HG03520 (cell line): ENCODE results near the gene ANKS1B.
"Not testable (repeated sequence)": the region's sequence is repeated elsewhere in the genome, so short reads cannot be mapped to it uniquely, and the experiment has no call there.

Experiments used
- ATAC-seq: cut with Tn5 transposase; IDR thresholded peaks from one replicate; pipeline ENCODE4 v1.9.1; 2021; ENCODE audit warnings: mild to moderate bottlenecking, moderate library complexity; ENCODE audit not compliant: unreplicated experiment

ANKS1B gene

DNA sequence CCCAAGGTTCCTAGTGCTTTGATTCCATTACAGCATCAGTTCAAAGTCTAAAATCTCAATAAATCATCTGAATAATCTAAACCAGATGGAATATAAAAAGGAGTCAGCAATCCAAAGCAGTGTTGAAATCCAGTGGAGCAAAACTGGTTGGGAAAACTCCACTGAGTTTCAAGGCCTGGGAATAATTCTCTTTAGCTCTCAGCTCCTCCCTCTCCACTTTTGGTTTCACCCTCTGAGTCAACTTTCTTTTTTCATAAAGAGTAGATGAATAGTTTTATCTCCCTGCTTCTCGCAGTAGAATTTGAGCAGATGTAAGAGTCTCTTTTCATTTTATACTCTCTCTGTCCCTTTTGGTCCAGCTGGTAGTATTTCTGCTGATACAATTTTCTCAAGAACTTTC lies 1001.1 kb downstream of the ANKS1B start:
- no peak for ATAC-seq

DNA sequence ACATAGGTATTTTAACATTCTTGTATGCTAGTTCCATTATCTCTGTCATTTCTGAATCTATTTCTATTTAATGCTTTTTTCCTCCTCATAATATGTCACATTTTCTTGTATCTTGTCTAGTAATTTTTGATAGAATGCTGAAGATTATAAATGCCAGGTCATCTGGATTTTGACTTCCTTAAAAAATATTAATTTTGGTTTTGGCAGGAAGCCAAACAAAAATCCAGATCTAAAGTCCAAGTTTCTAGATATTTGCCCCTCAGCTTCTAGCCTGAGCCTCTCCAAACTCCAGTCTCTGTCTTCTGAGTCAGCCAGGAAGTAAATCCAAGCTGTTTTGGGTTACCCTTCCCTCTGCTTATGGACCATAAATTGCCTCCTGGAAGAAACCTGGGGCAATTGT lies 1004.2 kb downstream of the ANKS1B start:
- no peak for ATAC-seq

DNA sequence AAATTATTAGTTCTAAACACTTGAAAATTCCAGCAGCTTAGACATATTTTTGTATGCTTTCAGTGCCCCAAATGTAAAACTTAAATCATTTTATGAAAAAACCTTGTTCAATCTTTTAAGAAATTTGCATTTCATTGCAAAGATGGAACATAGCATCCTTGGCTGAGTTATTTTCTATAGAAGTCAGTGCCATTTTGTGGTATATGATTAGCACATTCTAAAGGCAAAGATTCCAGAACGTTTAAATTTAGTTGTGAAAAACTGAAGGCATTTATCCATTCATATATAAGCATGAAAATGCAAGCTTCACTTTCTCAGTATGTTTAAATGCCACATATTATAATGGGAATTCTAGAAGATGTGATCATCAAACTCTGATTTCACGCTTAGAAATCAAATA lies 1007.5 kb downstream of the ANKS1B start:
- no peak for ATAC-seq

DNA sequence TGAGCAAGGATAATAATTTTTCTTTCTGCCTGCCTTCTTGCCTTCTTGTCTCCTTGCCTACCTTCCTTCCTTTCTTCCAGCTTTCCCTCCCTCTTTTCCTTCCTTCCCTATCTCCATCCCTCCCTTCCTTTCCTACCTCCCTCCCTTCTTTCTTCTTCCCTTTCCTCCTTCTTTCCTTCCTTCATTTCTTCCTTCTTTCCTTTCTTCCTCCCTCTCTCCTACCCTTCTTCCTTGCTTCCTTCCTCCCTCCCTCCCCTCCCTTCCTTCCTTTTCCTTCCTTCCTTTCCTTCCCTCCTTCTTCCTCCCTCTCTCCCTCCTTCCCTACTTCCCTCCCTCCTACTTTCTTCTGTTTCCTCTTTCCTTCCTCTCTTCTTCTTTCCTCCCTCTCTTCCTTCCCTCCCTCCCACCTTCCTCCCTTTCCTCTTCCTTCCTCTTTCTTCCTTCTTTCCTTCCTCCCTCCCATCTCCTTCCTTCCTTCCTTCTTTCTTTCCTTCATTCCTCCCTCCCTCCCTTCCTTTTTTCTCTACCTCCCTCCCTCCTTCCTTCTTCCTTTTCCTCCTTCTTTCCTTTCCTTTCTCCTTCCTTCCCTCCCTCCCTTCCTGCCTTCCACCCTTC lies 1009.9 kb downstream of the ANKS1B start:
- no peak for ATAC-seq

DNA sequence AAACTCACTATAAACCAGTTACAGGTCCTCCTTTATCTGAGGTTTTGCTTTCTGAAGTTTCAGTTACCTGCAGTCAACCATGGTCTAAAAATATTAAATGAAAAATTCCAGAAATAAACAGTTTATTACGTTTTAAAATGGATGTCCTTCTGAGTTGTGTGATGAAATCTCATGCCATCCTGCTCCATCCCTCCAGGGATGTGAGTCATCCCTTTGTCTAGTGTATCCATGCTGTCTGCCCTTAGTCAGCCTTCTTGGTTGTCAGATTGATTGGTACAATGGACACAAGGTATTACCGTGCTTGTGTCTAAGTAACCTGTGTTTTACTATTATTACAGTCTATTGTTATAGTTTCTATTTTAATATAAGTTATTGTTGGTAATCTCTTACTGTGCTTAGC lies 1011.3 kb downstream of the ANKS1B start:
- no peak for ATAC-seq

DNA sequence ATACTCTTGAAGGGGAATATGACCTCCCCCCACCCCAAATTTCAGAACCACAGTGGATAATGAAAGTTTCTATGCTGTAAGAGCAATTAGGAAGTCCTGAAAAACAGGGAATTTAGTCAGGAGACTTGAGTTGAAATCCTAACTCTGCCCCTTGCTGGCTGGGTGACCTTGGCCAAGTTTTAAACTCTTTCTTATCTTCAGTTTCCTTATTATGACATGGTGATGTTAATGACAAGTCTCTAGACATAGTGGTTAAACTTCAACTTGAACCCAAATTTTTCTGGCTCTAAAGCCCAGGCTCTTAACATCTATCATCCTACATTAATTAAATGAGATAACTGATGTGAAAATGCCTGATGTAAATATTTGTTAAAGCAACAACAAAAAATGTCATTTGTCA lies 1013.8 kb downstream of the ANKS1B start:
- no peak for ATAC-seq

DNA sequence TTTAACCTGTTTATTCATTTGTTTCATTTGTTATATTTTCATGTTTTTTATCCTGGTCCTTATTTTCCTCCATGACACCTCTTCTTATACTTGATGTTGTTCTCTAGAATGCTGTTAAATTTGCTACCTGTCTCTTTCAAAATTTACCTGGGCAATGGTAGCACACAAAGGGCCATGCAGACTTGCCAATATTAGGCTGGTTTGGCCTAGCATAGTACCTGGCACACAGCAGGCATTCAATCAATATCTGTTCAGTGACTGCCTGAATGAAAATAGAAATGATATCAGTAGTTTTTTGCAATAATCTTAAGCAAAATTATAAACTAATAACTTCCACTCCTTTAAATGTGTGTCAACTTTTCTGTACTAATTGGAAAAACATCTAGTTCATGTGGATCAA lies 1014.5 kb downstream of the ANKS1B start:
- no peak for ATAC-seq

DNA sequence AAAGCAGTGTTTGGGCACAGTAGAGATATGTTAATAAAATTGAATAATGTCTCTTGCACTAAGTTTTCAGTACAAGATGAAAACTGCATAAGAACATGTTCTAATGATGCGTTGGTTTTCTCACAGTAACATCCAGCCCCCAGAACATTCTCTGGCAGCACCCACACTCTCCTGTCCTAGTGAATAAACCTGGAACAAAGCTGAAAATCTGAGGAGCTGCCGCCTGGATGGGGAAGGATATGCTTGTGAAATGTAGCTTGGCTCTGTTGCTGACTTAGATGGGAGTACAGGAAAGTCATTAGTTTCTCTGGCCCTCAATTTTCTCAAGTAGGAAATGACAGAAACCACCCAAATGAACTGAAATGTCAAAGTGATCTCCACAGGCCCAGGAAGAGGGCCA lies 1015.8 kb downstream of the ANKS1B start:
- no peak for ATAC-seq

DNA sequence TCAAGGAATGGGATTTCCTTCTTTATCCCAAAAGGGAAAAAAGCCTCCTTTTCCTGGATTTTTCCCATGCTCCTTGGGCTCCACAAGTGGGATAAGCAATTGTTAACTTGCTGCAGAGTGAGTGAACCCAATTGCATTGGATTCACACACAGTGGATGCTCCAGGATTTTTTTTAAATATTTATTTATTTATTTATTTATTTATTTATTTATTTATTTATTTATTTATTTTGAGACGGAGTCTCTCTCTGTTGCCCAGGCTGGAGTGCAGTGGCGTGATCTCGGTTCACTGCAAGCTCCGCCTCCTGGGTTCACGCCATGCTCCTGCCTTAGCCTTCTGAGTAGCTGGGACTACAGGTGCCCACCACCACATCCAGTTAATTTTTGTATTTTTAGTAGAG lies 1027.6 kb downstream of the ANKS1B start:
- not testable (repeated sequence) for ATAC-seq

DNA sequence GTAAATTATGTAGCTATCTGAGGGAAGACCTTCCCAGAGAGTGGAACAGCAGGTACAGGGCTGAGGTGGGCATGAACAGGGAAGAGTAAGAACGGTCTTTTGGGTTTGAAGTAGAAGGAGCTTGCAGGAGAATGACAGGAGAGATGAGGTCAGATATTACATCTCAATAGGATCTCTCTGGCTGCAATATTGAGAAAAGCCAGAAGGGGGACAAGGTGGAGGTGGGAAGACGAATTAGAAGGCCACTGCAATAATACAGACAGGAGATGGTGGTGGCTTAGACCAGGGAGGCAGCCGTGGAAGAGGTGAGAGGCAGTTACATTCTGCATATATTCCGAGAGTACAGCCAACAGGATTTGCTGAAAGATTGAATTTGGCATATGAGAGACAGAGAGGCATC lies 1029.5 kb downstream of the ANKS1B start:
- peak; percentile 74 for ATAC-seq

DNA sequence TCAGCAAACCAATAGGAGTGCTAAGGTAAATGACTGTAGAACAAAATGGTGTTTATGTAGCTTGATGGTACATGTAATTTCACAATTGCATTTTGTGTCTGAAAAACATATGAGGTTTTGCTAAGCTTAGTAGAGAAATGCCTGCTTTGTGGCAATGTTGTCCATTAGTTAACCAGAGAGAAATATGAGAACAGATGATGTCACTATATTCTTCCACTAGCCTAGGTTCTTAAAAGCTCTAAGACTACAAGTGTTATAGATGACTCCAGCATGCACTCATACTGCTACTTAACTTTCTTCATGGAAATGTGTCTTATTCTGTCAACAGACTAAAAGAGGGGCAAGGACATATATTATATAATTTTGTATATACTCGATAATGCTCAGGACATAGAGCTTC lies 1030.2 kb downstream of the ANKS1B start:
- ATAC-seq = no peak

DNA sequence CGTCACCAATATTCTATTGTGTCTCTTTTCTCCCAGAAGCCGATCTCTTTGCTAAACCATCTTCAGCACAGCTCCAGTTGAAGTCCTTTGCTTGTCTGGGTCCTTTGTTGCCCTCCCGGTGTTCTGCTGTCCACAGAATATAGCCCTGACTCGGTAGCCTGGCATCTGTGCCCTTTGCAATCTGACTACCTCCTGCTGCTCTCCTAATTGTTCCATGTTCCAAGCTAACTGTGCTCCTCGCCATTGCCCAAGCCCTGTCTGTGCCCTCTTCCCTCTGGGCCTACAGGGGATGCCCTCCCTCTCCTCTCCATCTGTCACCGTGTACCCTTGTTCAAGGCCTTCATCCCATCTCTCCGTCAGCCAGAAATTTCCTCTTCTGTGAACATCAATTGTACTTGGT lies 1033.3 kb downstream of the ANKS1B start:
- ATAC-seq = no peak

DNA sequence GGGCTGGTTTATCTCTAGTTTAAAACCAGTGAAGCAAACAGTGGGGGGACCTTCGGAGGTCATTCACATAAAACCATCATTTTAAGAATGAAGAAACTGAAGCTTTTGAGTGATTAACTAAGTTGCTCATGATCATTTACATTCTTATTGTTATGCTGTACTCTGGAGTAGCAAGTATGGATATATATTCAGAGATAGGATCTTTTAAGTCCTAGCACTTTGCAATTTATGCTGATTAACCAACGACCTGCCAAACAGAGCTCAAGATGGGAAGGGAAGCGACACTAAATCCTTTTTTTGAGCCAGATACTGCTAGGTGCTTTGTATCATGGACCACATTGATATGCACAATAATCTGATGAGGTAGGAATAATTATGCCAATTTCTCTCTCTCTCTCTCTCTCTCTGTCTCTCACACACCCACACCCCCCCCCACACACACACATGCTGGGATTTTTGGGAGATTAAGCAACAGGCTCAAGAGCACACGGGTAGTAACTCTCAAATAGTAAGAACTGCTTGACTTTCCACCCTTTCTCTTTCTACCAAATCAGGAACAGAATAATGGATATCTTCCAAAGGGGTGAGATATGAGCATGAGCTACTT lies 1036.3 kb downstream of the ANKS1B start:
- no peak for ATAC-seq

DNA sequence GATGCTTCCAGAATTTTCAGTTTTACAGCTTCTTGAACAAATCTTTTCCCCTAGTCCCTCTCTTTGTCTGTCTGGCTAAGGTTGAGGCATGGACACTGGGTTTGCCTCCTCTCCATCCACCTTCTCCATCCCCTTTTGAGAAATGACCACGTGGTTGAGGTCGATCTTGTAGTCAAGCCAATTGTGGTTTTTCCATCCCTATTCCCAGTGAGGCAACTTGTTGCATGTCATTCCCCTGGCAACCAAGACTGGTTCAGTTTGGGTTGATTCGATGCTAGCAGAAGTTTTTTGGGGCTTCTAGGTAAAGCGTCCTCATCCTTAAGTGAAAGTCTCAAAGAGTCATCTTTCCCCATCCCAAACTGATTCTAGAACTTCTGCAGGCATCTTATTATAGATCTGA lies 1038.9 kb downstream of the ANKS1B start:
- ATAC-seq = no peak

DNA sequence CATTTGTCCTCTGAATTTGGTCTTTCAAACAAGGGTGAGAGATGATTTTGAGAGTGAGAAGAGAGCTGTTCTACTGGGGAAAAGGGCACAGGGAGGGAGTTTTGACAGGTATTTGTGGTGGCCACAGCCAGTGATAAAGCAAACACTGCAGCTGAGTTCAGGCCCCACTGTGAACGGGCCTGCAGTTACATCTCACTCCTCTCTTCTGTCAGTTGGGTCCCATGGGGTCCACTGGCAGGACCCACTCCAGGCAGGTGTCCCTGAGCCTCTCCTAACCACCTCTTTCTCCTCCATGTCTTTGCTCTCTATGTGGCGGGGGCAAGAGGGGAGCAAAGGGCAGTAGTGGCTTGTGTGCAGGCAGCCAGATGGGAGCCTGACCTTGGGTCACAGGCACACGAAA lies 1044.8 kb downstream of the ANKS1B start:
- ATAC-seq = no peak

DNA sequence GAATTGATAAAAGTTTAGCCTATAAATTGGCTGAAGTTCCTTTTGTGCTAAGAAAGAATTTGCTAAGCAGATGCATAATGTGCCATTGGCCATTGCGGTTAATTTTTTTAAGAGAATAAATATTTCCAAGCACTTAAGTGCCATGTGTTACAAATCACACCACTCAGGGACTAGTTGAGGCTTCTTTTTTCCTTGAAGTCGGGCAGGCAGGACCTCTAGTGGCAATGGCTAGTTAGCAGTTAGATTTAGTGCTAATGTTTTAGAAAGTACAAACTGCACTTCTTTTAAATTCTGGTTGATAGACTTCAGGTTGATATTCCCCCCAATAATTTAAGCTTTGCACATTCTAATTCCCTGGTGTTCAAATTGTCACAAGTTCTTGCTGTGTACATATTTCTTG lies 1045.4 kb downstream of the ANKS1B start:
- ATAC-seq = no peak

DNA sequence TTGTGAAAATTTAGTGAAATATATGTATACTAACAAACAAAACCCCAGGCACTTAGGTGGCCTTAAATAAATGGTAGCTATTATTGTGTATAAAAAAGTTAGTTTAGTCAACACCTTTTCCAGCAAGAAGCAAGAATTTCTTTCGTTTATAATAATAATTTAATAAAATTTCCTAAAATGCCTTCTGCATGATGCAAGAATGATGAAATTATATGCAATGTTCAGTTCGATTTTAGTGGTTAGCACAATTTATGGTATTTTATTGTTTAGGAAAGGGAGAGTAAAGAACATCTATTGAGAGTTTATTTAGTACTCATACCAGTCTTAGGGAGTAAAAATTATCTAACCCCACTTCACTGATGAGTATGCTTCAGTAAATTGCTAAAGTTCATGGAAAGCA lies 1048.9 kb downstream of the ANKS1B start:
- no peak for ATAC-seq

DNA sequence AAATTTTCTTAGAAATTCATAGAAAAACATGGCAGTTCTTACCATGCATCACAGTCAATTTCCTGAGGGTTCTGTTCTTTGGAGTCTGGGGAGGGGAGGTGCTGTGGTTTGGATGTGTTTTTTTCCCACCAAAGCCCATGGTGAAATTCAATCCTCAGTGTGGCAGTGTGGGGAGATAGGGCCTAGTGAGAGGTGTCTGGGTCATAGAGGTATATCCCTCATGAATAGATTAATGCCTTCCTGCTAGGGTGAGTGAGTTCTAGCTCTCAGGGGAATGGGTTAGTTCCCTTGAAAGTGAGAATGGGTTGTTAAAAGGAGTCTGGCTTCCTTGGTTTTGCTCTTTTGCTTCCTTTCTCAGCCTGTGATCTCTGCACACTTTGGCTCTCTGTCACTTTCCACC lies 1061.9 kb downstream of the ANKS1B start:
- no peak for ATAC-seq

DNA sequence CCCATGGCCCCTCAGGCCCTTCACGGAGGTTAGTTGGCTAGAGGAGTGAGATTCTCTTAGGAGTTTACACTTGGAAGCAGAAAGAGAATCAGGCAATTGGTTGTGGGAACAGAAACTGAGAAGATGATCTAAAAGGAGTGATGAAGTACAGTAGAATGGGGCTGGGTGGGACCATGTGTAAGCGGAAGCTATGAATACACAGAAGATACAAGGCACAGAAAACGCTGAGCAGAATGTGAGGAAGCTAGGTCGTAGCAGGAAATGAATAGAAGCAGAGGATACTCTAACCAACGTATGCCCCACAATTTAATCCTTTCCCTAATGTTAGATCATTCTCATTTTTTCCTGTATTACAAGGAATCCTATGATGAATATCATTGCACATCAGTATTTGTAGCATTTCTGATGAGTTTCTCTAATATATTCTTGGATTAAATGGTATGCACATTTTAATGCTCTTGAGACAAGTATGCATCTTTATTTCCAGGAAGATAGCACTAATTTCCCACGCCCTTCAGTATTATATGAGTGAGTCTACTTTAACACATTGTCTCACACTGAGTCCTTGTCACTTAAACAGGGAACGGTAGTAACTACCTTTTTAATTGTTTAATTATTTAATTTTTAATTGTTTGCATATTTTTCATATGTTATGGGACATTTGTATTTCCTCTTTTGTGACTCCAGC lies 1066.4 kb downstream of the ANKS1B start:
- no peak for ATAC-seq

DNA sequence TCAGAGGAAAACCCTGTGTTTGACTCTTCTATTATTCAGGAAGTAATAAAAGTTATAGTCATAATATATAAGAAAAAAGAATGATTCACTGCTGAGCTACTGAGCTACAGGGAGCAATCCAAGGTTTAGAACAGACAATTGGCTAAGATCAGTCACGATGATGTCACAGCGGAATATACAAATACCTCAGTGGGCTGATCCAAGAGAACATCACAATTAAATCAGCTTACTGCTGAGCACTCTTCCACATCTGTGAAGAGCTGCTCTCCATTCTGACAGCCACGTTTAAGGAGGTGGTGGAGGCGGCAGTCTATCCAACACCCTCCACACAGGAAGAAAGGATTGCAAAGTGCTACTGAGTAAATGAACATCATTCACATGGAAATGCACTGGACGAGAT lies 1068.6 kb downstream of the ANKS1B start:
- no peak for ATAC-seq

DNA sequence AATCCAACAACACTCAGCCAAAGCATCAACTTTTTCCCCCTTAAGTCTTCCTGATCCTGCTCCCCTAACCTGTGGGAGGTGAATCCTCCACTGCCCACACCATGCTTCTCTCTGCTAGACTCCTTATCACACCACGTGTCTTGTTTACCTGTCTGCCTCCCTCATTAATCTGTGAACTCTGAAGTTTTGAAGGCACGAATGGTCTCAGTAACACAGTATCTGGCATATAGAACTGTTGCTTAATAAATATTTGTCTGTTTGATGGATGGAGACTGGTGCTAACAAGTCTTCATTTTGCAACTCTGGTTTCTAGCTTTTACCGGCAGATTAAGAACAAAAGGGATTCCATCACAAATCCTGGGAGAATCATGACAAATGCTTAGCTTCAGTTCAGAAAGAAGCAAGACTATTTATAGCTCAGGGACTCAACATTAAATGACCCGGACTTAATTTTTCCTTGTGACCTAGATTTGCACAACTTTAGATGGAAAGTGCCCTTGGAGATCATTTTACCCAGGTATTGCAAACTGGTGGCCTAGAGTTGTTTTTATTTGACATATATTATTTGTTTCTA lies 1072.2 kb downstream of the ANKS1B start:
- ATAC-seq = no peak

DNA sequence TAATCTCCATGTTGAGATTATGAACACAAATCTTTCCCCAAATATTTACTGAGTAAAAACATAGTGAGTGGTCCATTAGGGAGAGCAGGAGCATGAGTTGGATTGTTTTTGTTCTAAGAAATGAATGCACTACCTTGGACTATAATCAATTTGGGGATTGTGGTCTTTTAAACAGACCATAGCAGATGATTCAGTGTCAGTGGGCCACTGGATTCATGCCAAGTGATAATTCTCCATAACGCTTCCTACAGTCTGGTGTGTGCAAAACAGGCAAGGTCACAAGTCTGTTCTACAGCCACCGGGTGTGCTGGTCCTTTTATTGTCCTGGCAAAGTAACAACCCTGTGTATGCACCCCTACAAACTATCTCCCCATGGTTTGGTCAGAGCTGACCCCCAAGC lies 1073.3 kb downstream of the ANKS1B start:
- no peak for ATAC-seq
